HEK293 (cell line): Measurements from ENCODE around the gene ARHGAP23.

Experiments used
- KLF16 ChIP-seq: fragments of 450-650 bp; formaldehyde crosslinking; IDR thresholded peaks from 2 replicates; pipeline ENCODE4 v1.5.1; 2017; ENCODE audit warnings: missing biosample characterization, missing genetic modification characterization
- SP2 ChIP-seq: fragments of 450-650 bp; formaldehyde crosslinking; IDR thresholded peaks from 2 replicates; pipeline ENCODE4 v1.5.1; 2016; ENCODE audit warnings: missing biosample characterization, missing genetic modification characterization
- YY1 ChIP-seq: fragments of 450-650 bp; formaldehyde crosslinking; IDR thresholded peaks from 2 replicates; pipeline ENCODE4 v1.5.1; 2018; ENCODE audit warnings: missing biosample characterization, missing genetic modification characterization
- ZEB2 ChIP-seq: fragments of 450-650 bp; formaldehyde crosslinking; IDR thresholded peaks from 2 replicates; pipeline ENCODE4 v1.5.1; 2016; ENCODE audit warnings: missing biosample characterization, missing genetic modification characterization
- ZFP3 ChIP-seq: fragments of 450-650 bp; formaldehyde crosslinking; IDR thresholded peaks from 2 replicates; pipeline ENCODE4 v1.5.1; 2016; ENCODE audit warnings: low read depth, missing biosample characterization, missing genetic modification characterization
- ZNF391 ChIP-seq: fragments of 450-650 bp; formaldehyde crosslinking; IDR thresholded peaks from 2 replicates; pipeline ENCODE4 v1.5.1; 2016; ENCODE audit warnings: low read depth, missing biosample characterization, missing genetic modification characterization, borderline replicate concordance
- ZNF426 ChIP-seq: fragments of 450-650 bp; formaldehyde crosslinking; IDR thresholded peaks from 2 replicates; pipeline ENCODE4 v1.5.1; 2017; ENCODE audit warnings: missing biosample characterization, missing genetic modification characterization, mild to moderate bottlenecking, inconsistent platforms, moderate library complexity
- ZNF514 ChIP-seq: fragments of 450-650 bp; formaldehyde crosslinking; IDR thresholded peaks from 2 replicates; pipeline ENCODE4 v1.5.1; 2016; ENCODE audit warnings: missing biosample characterization, missing genetic modification characterization
- ZNF555 ChIP-seq: fragments of 450-650 bp; formaldehyde crosslinking; conservative IDR thresholded peaks from 2 replicates; pipeline ENCODE4 v1.5.1; 2017; ENCODE audit warnings: missing biosample characterization, mild to moderate bottlenecking, missing genetic modification characterization, inconsistent platforms
- ZNF621 ChIP-seq: fragments of 450-650 bp; formaldehyde crosslinking; IDR thresholded peaks from 2 replicates; pipeline ENCODE4 v1.5.1; 2017; ENCODE audit warnings: missing biosample characterization, missing genetic modification characterization
- ZNF624 ChIP-seq: fragments of 450-650 bp; formaldehyde crosslinking; IDR thresholded peaks from 2 replicates; pipeline ENCODE4 v1.5.1; 2017; ENCODE audit warnings: missing biosample characterization, missing genetic modification characterization
- ZNF664 ChIP-seq: fragments of 450-650 bp; formaldehyde crosslinking; IDR thresholded peaks from 2 replicates; pipeline ENCODE4 v1.5.1; 2016; ENCODE audit warnings: missing biosample characterization, missing genetic modification characterization
- ZNF791 ChIP-seq: fragments of 450-650 bp; formaldehyde crosslinking; IDR thresholded peaks from 2 replicates; pipeline ENCODE4 v1.5.1; 2016; ENCODE audit warnings: missing biosample characterization, missing genetic modification characterization
- ZNF792 ChIP-seq: fragments of 450-650 bp; formaldehyde crosslinking; IDR thresholded peaks from 2 replicates; pipeline ENCODE4 v1.5.1; 2016; ENCODE audit warnings: missing biosample characterization, missing genetic modification characterization
- ZNF843 ChIP-seq: fragments of 450-650 bp; formaldehyde crosslinking; IDR thresholded peaks from 2 replicates; pipeline ENCODE4 v1.5.1; 2016; ENCODE audit warnings: missing biosample characterization, missing genetic modification characterization
- TF ChIP-seq, protein P1 (sequence below): fragments of 450-650 bp; formaldehyde crosslinking; IDR thresholded peaks from 2 replicates; pipeline ENCODE4 v1.5.1; 2017; ENCODE audit warnings: missing biosample characterization, missing genetic modification characterization
- TF ChIP-seq, protein P2 (sequence below): fragments of 450-650 bp; formaldehyde crosslinking; IDR thresholded peaks from 2 replicates; pipeline ENCODE4 v1.5.1; 2016; ENCODE audit warnings: missing biosample characterization, missing genetic modification characterization
- TF ChIP-seq, protein P3 (sequence below): fragments of 450-650 bp; formaldehyde crosslinking; IDR thresholded peaks from 2 replicates; pipeline ENCODE4 v1.5.1; 2017; ENCODE audit warnings: missing biosample characterization, missing genetic modification characterization
- TF ChIP-seq, protein P4 (sequence below): fragments of 450-650 bp; formaldehyde crosslinking; IDR thresholded peaks from 2 replicates; pipeline ENCODE4 v1.5.1; 2016; ENCODE audit warnings: missing biosample characterization, missing genetic modification characterization
- TF ChIP-seq, protein P5 (sequence below): fragments of 450-650 bp; formaldehyde crosslinking; IDR thresholded peaks from 2 replicates; pipeline ENCODE4 v1.5.1; 2016; ENCODE audit warnings: missing biosample characterization, missing genetic modification characterization
- TF ChIP-seq, protein P6 (sequence below): fragments of 450-650 bp; formaldehyde crosslinking; IDR thresholded peaks from 2 replicates; pipeline ENCODE4 v1.5.1; 2016; ENCODE audit warnings: missing biosample characterization, missing genetic modification characterization, borderline replicate concordance
- TF ChIP-seq, protein P7 (sequence below): fragments of 450-650 bp; formaldehyde crosslinking; IDR thresholded peaks from 2 replicates; pipeline ENCODE4 v1.5.1; 2016; ENCODE audit warnings: missing biosample characterization, missing genetic modification characterization

Gene ARHGAP23

DNA sequence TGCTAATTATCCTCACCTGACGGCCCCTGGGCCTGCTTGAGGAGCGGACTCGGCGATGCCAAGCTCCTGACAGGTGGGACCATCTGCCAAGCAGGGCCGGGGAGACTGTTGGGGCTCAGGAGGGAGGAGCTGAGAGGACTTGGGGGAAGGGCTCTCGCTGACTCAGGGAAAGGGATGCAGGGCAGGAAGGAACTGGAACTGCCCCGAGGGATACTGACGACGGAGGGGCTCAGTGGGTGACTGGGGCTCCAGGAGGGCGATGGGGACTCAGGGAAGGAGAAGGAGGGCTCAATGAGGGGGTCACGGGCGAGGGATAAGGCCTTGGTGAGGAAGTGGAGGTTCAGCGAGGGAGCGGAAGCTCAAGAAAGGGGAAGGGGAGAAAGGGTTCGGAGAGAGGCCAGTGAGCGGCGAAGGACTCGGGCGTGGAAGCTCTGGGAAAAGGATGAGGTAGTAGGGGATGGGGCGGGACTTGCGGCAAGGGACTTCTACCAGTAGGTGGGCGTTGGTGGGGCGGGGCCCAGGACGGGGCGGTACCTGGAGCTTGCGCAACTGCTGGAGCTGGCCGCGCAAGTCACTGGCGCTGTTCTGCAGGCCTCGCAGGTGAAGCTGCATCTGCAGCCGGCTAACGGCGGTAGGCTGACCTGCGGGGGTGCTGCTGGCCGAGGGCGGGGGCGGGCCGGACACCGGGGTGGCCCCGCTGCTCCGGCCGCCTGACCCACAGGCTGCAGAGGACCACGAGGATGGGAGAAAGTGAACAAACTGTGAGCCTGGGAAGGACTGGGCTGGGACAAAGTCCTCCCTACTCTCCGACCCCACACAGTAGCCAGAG lies 131.0 kb downstream of the ARHGAP23 start (continued):
- TF ChIP-seq, protein P1, sequence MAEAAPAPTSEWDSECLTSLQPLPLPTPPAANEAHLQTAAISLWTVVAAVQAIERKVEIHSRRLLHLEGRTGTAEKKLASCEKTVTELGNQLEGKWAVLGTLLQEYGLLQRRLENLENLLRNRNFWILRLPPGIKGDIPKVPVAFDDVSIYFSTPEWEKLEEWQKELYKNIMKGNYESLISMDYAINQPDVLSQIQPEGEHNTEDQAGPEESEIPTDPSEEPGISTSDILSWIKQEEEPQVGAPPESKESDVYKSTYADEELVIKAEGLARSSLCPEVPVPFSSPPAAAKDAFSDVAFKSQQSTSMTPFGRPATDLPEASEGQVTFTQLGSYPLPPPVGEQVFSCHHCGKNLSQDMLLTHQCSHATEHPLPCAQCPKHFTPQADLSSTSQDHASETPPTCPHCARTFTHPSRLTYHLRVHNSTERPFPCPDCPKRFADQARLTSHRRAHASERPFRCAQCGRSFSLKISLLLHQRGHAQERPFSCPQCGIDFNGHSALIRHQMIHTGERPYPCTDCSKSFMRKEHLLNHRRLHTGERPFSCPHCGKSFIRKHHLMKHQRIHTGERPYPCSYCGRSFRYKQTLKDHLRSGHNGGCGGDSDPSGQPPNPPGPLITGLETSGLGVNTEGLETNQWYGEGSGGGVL (tag by site-specific recombination), result peak; percentile 64; the same call in 1 of the 2 replicates
- TF ChIP-seq ZNF514 (tag by site-specific recombination), result no peak
- TF ChIP-seq ZNF391 (tag by site-specific recombination), result peak; percentile 28; the same call in 1 of the 2 replicates
- no peak for TF ChIP-seq ZNF621 (tag by site-specific recombination)
- TF ChIP-seq YY1 (tag by site-specific recombination), result no peak
- TF ChIP-seq ZNF555 (tag by site-specific recombination), result no peak
- no peak for TF ChIP-seq ZNF791 (tag by site-specific recombination)
- no peak for TF ChIP-seq ZNF624 (tag by site-specific recombination)
- peak; percentile 34 for TF ChIP-seq ZNF843
- peak; percentile 52; the same call in 1 of the 2 replicates for TF ChIP-seq ZEB2 (tag by site-specific recombination)
- TF ChIP-seq ZNF664 (tag by site-specific recombination), result no peak
- TF ChIP-seq, protein P2, sequence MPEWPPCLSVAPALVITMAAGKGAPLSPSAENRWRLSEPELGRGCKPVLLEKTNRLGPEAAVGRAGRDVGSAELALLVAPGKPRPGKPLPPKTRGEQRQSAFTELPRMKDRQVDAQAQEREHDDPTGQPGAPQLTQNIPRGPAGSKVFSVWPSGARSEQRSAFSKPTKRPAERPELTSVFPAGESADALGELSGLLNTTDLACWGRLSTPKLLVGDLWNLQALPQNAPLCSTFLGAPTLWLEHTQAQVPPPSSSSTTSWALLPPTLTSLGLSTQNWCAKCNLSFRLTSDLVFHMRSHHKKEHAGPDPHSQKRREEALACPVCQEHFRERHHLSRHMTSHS (tag by site-specific recombination), result no peak
- TF ChIP-seq, protein P3, sequence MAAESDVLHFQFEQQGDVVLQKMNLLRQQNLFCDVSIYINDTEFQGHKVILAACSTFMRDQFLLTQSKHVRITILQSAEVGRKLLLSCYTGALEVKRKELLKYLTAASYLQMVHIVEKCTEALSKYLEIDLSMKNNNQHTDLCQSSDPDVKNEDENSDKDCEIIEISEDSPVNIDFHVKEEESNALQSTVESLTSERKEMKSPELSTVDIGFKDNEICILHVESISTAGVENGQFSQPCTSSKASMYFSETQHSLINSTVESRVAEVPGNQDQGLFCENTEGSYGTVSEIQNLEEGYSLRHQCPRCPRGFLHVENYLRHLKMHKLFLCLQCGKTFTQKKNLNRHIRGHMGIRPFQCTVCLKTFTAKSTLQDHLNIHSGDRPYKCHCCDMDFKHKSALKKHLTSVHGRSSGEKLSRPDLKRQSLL, result peak; percentile 84; the same call in 1 of the 2 replicates
- peak; percentile 98 for TF ChIP-seq KLF16
- TF ChIP-seq ZNF792, result no peak
- no peak for TF ChIP-seq ZFP3 (tag by site-specific recombination)
- TF ChIP-seq, protein P4, sequence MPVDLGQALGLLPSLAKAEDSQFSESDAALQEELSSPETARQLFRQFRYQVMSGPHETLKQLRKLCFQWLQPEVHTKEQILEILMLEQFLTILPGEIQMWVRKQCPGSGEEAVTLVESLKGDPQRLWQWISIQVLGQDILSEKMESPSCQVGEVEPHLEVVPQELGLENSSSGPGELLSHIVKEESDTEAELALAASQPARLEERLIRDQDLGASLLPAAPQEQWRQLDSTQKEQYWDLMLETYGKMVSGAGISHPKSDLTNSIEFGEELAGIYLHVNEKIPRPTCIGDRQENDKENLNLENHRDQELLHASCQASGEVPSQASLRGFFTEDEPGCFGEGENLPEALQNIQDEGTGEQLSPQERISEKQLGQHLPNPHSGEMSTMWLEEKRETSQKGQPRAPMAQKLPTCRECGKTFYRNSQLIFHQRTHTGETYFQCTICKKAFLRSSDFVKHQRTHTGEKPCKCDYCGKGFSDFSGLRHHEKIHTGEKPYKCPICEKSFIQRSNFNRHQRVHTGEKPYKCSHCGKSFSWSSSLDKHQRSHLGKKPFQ, result no peak
- TF ChIP-seq, protein P5, sequence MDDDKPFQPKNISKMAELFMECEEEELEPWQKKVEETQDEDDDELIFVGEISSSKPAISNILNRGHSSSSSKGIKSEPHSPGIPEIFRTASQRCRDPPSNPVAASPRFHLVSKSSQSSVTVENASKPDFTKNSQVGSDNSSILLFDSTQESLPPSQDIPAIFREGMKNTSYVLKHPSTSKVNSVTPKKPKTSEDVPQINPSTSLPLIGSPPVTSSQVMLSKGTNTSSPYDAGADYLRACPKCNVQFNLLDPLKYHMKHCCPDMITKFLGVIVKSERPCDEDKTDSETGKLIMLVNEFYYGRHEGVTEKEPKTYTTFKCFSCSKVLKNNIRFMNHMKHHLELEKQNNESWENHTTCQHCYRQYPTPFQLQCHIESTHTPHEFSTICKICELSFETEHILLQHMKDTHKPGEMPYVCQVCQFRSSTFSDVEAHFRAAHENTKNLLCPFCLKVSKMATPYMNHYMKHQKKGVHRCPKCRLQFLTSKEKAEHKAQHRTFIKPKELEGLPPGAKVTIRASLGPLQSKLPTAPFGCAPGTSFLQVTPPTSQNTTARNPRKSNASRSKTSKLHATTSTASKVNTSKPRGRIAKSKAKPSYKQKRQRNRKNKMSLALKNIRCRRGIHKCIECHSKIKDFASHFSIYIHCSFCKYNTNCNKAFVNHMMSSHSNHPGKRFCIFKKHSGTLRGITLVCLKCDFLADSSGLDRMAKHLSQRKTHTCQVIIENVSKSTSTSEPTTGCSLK (tag by site-specific recombination), result no peak
- TF ChIP-seq, protein P6, sequence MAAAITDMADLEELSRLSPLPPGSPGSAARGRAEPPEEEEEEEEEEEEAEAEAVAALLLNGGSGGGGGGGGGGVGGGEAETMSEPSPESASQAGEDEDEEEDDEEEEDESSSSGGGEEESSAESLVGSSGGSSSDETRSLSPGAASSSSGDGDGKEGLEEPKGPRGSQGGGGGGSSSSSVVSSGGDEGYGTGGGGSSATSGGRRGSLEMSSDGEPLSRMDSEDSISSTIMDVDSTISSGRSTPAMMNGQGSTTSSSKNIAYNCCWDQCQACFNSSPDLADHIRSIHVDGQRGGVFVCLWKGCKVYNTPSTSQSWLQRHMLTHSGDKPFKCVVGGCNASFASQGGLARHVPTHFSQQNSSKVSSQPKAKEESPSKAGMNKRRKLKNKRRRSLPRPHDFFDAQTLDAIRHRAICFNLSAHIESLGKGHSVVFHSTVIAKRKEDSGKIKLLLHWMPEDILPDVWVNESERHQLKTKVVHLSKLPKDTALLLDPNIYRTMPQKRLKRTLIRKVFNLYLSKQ (tag by site-specific recombination), result no peak
- TF ChIP-seq ZNF426 (tag by site-specific recombination), result no peak
- TF ChIP-seq, protein P7, sequence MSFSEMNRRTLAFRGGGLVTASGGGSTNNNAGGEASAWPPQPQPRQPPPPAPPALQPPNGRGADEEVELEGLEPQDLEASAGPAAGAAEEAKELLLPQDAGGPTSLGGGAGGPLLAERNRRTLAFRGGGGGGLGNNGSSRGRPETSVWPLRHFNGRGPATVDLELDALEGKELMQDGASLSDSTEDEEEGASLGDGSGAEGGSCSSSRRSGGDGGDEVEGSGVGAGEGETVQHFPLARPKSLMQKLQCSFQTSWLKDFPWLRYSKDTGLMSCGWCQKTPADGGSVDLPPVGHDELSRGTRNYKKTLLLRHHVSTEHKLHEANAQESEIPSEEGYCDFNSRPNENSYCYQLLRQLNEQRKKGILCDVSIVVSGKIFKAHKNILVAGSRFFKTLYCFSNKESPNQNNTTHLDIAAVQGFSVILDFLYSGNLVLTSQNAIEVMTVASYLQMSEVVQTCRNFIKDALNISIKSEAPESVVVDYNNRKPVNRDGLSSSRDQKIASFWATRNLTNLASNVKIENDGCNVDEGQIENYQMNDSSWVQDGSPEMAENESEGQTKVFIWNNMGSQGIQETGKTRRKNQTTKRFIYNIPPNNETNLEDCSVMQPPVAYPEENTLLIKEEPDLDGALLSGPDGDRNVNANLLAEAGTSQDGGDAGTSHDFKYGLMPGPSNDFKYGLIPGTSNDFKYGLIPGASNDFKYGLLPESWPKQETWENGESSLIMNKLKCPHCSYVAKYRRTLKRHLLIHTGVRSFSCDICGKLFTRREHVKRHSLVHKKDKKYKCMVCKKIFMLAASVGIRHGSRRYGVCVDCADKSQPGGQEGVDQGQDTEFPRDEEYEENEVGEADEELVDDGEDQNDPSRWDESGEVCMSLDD (tag by site-specific recombination), result no peak; the same call in 1 of the 2 replicates
- peak; percentile 98 for TF ChIP-seq SP2
